Measurements from ENCODE around the gene TBC1D22A.

- TF ChIP-seq ZNF207 (IDR thresholded peaks at IDR 0.05; ENCODE audit: borderline replicate concordance) (no peak), CTCF (IDR thresholded peaks at IDR 0.05 in 2 of 3, conservative IDR thresholded peaks at IDR 0.05 in 1 of 3; ENCODE audit: control insufficient read depth in 2 of 3, extremely low read depth in 1 of 3, insufficient read depth in 1 of 3, low read depth in 3 of 3, low read length in 3 of 3) (no peak)
These were observed 83.1 kb downstream of the TBC1D22A start for GRCh38 chr22:46845296-46846149.

Measured in GM12878 (cell line).